Measurements from ENCODE around the gene TNFSF8.

Gene TNFSF8

GRCh38 chr9:114957558-114957957 lies 27.2 kb upstream of the TNFSF8 start:
- Histone ChIP-seq H3K4me3 (ENCODE audit: insufficient read depth, low read depth, low read length) (no peak overlapping the region), H3K36me3 (ENCODE audit: control insufficient read depth, insufficient read depth, low read length) (no peaks in the 10 kb centered on the region), H3K9me3 (ENCODE audit: control insufficient read depth, low read length) (no peaks in the 10 kb centered on the region), H3K27me3 (ENCODE audit: control insufficient read depth, insufficient read depth, low read length, poor library complexity, severe bottlenecking) (no peaks in the 10 kb centered on the region), H3K4me1 (ENCODE audit: control insufficient read depth, insufficient read depth, low read length) (no peaks in the 10 kb centered on the region), H3K27ac (ENCODE audit: insufficient read depth, low read depth, low read length, poor library complexity, severe bottlenecking) (no peak overlapping the region)
- 92 to 97% methylated on average over 3 of the region's 3 CpGs for WGBS, 2 experiments

GRCh38 chr9:114954956-114955582 lies 24.7 kb upstream of the TNFSF8 start:
- no peaks in the 10 kb centered on the region for H3K27me3 ChIP-seq (ENCODE audit: control insufficient read depth, insufficient read depth, low read length, poor library complexity, severe bottlenecking)
- H3K4me3 ChIP-seq (ENCODE audit: insufficient read depth, low read depth, low read length) = no peak overlapping the region
- H3K27ac ChIP-seq (ENCODE audit: insufficient read depth, low read depth, low read length, poor library complexity, severe bottlenecking) = no peak overlapping the region
- H3K9me3 ChIP-seq (ENCODE audit: control insufficient read depth, low read length) = no peaks in the 10 kb centered on the region
- no peaks in the 10 kb centered on the region for H3K4me1 ChIP-seq (ENCODE audit: control insufficient read depth, insufficient read depth, low read length)
- H3K36me3 ChIP-seq (ENCODE audit: control insufficient read depth, insufficient read depth, low read length) = no peaks in the 10 kb centered on the region
- WGBS, 2 experiments = 45 to 79% methylated on average over 3 to 5 of the region's 5 CpGs

GRCh38 chr9:114953959-114954358 lies 23.6 kb upstream of the TNFSF8 start:
- Histone ChIP-seq H3K9me3 (ENCODE audit: control insufficient read depth, low read length) (no peaks in the 10 kb centered on the region), H3K27ac (ENCODE audit: insufficient read depth, low read depth, low read length, poor library complexity, severe bottlenecking) (no peak overlapping the region), H3K27me3 (ENCODE audit: control insufficient read depth, insufficient read depth, low read length, poor library complexity, severe bottlenecking) (no peaks in the 10 kb centered on the region), H3K36me3 (ENCODE audit: control insufficient read depth, insufficient read depth, low read length) (no peaks in the 10 kb centered on the region), H3K4me3 (ENCODE audit: insufficient read depth, low read depth, low read length) (no peak overlapping the region), H3K4me1 (ENCODE audit: control insufficient read depth, insufficient read depth, low read length) (no peaks in the 10 kb centered on the region)
- 79 to 94% methylated on average over 6 to 7 of the region's 7 CpGs for WGBS, 2 experiments

GRCh38 chr9:114953046-114953445 lies 22.7 kb upstream of the TNFSF8 start:
- Histone ChIP-seq H3K27me3 (ENCODE audit: control insufficient read depth, insufficient read depth, low read length, poor library complexity, severe bottlenecking) (no peaks in the 10 kb centered on the region), H3K4me3 (ENCODE audit: insufficient read depth, low read depth, low read length) (no peak overlapping the region), H3K36me3 (ENCODE audit: control insufficient read depth, insufficient read depth, low read length) (no peaks in the 10 kb centered on the region), H3K27ac (ENCODE audit: insufficient read depth, low read depth, low read length, poor library complexity, severe bottlenecking) (no peak overlapping the region), H3K9me3 (ENCODE audit: control insufficient read depth, low read length) (no peaks in the 10 kb centered on the region), H3K4me1 (ENCODE audit: control insufficient read depth, insufficient read depth, low read length) (no peaks in the 10 kb centered on the region)
- 86 to 88% methylated on average over 2 of the region's 2 CpGs for WGBS, 2 experiments

- no peaks in the 10 kb centered on the region for H3K27me3 ChIP-seq (ENCODE audit: control insufficient read depth, insufficient read depth, low read length, poor library complexity, severe bottlenecking)
- no peak overlapping the region for H3K4me3 ChIP-seq (ENCODE audit: insufficient read depth, low read depth, low read length)
- no peaks in the 10 kb centered on the region for H3K4me1 ChIP-seq (ENCODE audit: control insufficient read depth, insufficient read depth, low read length)
- no peak overlapping the region for H3K27ac ChIP-seq (ENCODE audit: insufficient read depth, low read depth, low read length, poor library complexity, severe bottlenecking)
- H3K36me3 ChIP-seq (ENCODE audit: control insufficient read depth, insufficient read depth, low read length) = no peaks in the 10 kb centered on the region
- H3K9me3 ChIP-seq (ENCODE audit: control insufficient read depth, low read length) = no peaks in the 10 kb centered on the region
- 92 to 97% methylated on average over 2 of the region's 2 CpGs for WGBS, 2 experiments
Observed at GRCh38 chr9:114950761-114951160, 20.4 kb upstream of the TNFSF8 start.

- Histone ChIP-seq H3K4me3 (ENCODE audit: insufficient read depth, low read depth, low read length) (no peak overlapping the region), H3K27ac (ENCODE audit: insufficient read depth, low read depth, low read length, poor library complexity, severe bottlenecking) (no peak overlapping the region), H3K36me3 (ENCODE audit: control insufficient read depth, insufficient read depth, low read length) (no peaks in the 10 kb centered on the region), H3K27me3 (ENCODE audit: control insufficient read depth, insufficient read depth, low read length, poor library complexity, severe bottlenecking) (no peaks in the 10 kb centered on the region), H3K9me3 (ENCODE audit: control insufficient read depth, low read length) (no peaks in the 10 kb centered on the region), H3K4me1 (ENCODE audit: control insufficient read depth, insufficient read depth, low read length) (no peaks in the 10 kb centered on the region)
- 82 to 87% methylated on average over 4 of the region's 4 CpGs for WGBS, 2 experiments
Observed at GRCh38 chr9:114947058-114947457, 16.7 kb upstream of the TNFSF8 start.

GRCh38 chr9:114945616-114946412 lies 15.4 kb upstream of the TNFSF8 start:
- no peak overlapping the region for H3K4me3 ChIP-seq (ENCODE audit: insufficient read depth, low read depth, low read length)
- no peaks in the 10 kb centered on the region for H3K36me3 ChIP-seq (ENCODE audit: control insufficient read depth, insufficient read depth, low read length)
- H3K9me3 ChIP-seq (ENCODE audit: control insufficient read depth, low read length) = no peaks in the 10 kb centered on the region
- no peak overlapping the region for H3K27ac ChIP-seq (ENCODE audit: insufficient read depth, low read depth, low read length, poor library complexity, severe bottlenecking)
- H3K27me3 ChIP-seq (ENCODE audit: control insufficient read depth, insufficient read depth, low read length, poor library complexity, severe bottlenecking) = no peaks in the 10 kb centered on the region
- no peaks in the 10 kb centered on the region for H3K4me1 ChIP-seq (ENCODE audit: control insufficient read depth, insufficient read depth, low read length)
- WGBS, 2 experiments = 93 to 94% methylated on average over 1 to 2 of the region's 2 CpGs

- Histone ChIP-seq H3K27me3 (ENCODE audit: control insufficient read depth, insufficient read depth, low read length, poor library complexity, severe bottlenecking) (no peaks in the 10 kb centered on the region), H3K36me3 (ENCODE audit: control insufficient read depth, insufficient read depth, low read length) (no peaks in the 10 kb centered on the region), H3K4me1 (ENCODE audit: control insufficient read depth, insufficient read depth, low read length) (no peaks in the 10 kb centered on the region), H3K27ac (ENCODE audit: insufficient read depth, low read depth, low read length, poor library complexity, severe bottlenecking) (no peak overlapping the region), H3K9me3 (ENCODE audit: control insufficient read depth, low read length) (no peaks in the 10 kb centered on the region), H3K4me3 (ENCODE audit: insufficient read depth, low read depth, low read length) (no peak overlapping the region)
- WGBS, 2 experiments = 90 to 96% methylated on average over 2 of the region's 2 CpGs
Observed at GRCh38 chr9:114941376-114941775, 11.0 kb upstream of the TNFSF8 start.

- Histone ChIP-seq H3K9me3 (ENCODE audit: control insufficient read depth, low read length) (no peaks in the 10 kb centered on the region), H3K4me1 (ENCODE audit: control insufficient read depth, insufficient read depth, low read length) (no peaks in the 10 kb centered on the region), H3K4me3 (ENCODE audit: insufficient read depth, low read depth, low read length) (no peak overlapping the region), H3K27me3 (ENCODE audit: control insufficient read depth, insufficient read depth, low read length, poor library complexity, severe bottlenecking) (no peaks in the 10 kb centered on the region), H3K27ac (ENCODE audit: insufficient read depth, low read depth, low read length, poor library complexity, severe bottlenecking) (no peak overlapping the region), H3K36me3 (ENCODE audit: control insufficient read depth, insufficient read depth, low read length) (no peaks in the 10 kb centered on the region)
- WGBS, 2 experiments = 92 to 99% methylated on average over 4 of the region's 4 CpGs
Observed at GRCh38 chr9:114938687-114939575, 8.5 kb upstream of the TNFSF8 start.

- Histone ChIP-seq H3K27ac (ENCODE audit: insufficient read depth, low read depth, low read length, poor library complexity, severe bottlenecking) (no peak overlapping the region), H3K4me1 (ENCODE audit: control insufficient read depth, insufficient read depth, low read length) (no peaks in the 10 kb centered on the region), H3K36me3 (ENCODE audit: control insufficient read depth, insufficient read depth, low read length) (no peaks in the 10 kb centered on the region), H3K4me3 (ENCODE audit: insufficient read depth, low read depth, low read length) (no peak overlapping the region), H3K27me3 (ENCODE audit: control insufficient read depth, insufficient read depth, low read length, poor library complexity, severe bottlenecking) (no peaks in the 10 kb centered on the region), H3K9me3 (ENCODE audit: control insufficient read depth, low read length) (no peaks in the 10 kb centered on the region)
- WGBS, 2 experiments = 86 to 87% methylated on average over 3 of the region's 3 CpGs
Observed at GRCh38 chr9:114937516-114937915, 7.1 kb upstream of the TNFSF8 start.
